Activated CD8-positive, alpha-beta T cell treated with anti-CD3 and anti-CD28 coated beads for 36 hours (primary cell): ENCODE results near the gene IFT122. TPM values are rescaled to one million over a fixed set of nuclear protein-coding genes. Genes with fewer than 3 reads are reported as not detected.
"Not testable (repeated sequence)": the region's sequence is repeated elsewhere in the genome, so short reads cannot be mapped to it uniquely, and the experiment has no call there.

Experiments
- ATAC-seq: fragments of 200-7000 bp; cut with Tn5 transposase; one replicate; pipeline ENCODE4 v1.10.0; 2021; ENCODE audit warnings: mild to moderate bottlenecking, moderate library complexity
- CTCF ChIA-PET: fragments of 350-600 bp; sonication (Branson Sonifier 250); formaldehyde crosslinking; loops from one replicate; lab custom pipeline; 2021; ENCODE audit warnings: antibody characterized with exemption; lab: Charles Lee
- POLR2A ChIA-PET: fragments of 350-600 bp; sonication (Branson Sonifier 250); formaldehyde crosslinking; loops from one replicate; lab custom pipeline; 2021; ENCODE audit warnings: antibody characterized with exemption; lab: Charles Lee
- DNase-seq: peaks from one replicate; pipeline ENCODE4 v3.0.0-alpha.2; 2020
- H3K27ac Mint-ChIP-seq: one replicate; pipeline ENCODE4 v1.8.0; 2021; ENCODE audit warnings: mild to moderate bottlenecking, mixed read lengths
- H3K27me3 Mint-ChIP-seq: one replicate; pipeline ENCODE4 v1.8.0; 2021; ENCODE audit warnings: mixed read lengths
- H3K36me3 Mint-ChIP-seq: one replicate; pipeline ENCODE4 v1.8.0; 2021; ENCODE audit warnings: low read depth, mixed read lengths
- H3K4me1 Mint-ChIP-seq: one replicate; pipeline ENCODE4 v1.8.0; 2021; ENCODE audit warnings: low read depth, mixed read lengths
- H3K4me3 Mint-ChIP-seq: one replicate; pipeline ENCODE4 v1.8.0; 2021; ENCODE audit warnings: mild to moderate bottlenecking, moderate library complexity, mixed read lengths
- H3K9me3 Mint-ChIP-seq: one replicate; pipeline ENCODE4 v1.8.0; 2021; ENCODE audit warnings: mixed read lengths
- intact Hi-C: fragments of 100-400 bp; cut with micrococcal nuclease; formaldehyde crosslinking; loops from one replicate; pipeline ENCODE4 v1.10.0; 2022
- total RNA-seq, 2 experiments: library from RNA; stranded (reverse); gene quantifications; one replicate each; pipeline ENCODE4 v1.2.3, GENCODE V29; 2021
- TF ChIP-seq, protein P1 (sequence below): fragments of 200-600 bp; IDR thresholded peaks from one replicate; pipeline ENCODE4 v1.8.0; 2022; ENCODE audit warnings: antibody characterized with exemption, mild to moderate bottlenecking

IFT122 gene, protein sequence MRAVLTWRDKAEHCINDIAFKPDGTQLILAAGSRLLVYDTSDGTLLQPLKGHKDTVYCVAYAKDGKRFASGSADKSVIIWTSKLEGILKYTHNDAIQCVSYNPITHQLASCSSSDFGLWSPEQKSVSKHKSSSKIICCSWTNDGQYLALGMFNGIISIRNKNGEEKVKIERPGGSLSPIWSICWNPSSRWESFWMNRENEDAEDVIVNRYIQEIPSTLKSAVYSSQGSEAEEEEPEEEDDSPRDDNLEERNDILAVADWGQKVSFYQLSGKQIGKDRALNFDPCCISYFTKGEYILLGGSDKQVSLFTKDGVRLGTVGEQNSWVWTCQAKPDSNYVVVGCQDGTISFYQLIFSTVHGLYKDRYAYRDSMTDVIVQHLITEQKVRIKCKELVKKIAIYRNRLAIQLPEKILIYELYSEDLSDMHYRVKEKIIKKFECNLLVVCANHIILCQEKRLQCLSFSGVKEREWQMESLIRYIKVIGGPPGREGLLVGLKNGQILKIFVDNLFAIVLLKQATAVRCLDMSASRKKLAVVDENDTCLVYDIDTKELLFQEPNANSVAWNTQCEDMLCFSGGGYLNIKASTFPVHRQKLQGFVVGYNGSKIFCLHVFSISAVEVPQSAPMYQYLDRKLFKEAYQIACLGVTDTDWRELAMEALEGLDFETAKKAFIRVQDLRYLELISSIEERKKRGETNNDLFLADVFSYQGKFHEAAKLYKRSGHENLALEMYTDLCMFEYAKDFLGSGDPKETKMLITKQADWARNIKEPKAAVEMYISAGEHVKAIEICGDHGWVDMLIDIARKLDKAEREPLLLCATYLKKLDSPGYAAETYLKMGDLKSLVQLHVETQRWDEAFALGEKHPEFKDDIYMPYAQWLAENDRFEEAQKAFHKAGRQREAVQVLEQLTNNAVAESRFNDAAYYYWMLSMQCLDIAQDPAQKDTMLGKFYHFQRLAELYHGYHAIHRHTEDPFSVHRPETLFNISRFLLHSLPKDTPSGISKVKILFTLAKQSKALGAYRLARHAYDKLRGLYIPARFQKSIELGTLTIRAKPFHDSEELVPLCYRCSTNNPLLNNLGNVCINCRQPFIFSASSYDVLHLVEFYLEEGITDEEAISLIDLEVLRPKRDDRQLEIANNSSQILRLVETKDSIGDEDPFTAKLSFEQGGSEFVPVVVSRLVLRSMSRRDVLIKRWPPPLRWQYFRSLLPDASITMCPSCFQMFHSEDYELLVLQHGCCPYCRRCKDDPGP
- 10 to 100 TPM; 18.9 to 20.4 TPM for total RNA-seq

DNA sequence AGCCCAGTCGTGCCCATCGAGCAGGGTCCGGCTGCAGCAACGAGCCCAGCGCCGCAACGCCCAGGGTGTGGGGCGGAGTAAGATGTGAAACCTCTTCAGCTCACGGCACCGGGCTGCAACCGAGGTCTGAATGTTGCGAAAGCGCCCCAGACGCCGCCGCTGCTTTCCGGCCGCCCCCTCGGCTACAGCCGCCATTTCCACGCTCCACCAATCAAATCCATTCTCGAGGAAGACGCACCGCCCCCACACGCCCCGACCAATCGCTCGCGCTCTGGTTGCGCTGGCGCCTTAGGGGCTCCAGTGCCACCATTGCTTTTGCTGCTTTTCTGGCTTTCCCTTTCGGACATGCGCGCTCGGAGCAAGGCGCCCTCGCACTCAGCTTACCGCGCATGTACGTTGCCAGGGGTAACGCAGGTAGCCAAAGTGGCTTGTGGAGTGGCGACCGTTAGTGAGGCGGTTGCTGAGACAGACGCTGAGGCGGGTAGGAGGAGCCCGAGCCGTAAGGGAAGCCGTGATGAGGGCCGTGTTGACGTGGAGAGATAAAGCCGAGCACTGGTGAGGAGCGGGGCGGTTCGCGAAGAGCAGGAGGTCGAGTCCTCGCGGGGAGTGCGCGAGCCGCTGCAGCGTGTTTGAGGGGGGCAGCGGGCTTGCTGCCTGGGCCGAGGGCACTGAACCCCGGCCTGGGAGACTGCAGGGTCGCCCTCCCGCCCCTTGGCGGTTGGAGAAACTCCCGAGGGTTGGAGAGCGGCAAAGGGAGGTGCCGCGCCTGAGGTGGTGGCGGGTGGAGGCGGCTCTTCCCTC is at the start of gene IFT122, which contains the start of gene MBD4:
IFT122 (plus strand) TSS at position 408 of the 801 bp plus-strand sequence; CDS start at position 515, 107 bp downstream.
MBD4 (minus strand) TSS at position 132 of the 801 bp plus-strand sequence; CDS start at position 17, 115 bp downstream.
- intact Hi-C loops = no loop called here
- H3K27ac Mint-ChIP-seq = peak within 1 kb of the TSS; percentile 89
- H3K36me3 Mint-ChIP-seq = peaks cover 22% of the 10 kb centered on the region
- peak; percentile 91 for ATAC-seq
- H3K9me3 Mint-ChIP-seq = no peaks in the 10 kb centered on the region
- TF ChIP-seq, protein P1, sequence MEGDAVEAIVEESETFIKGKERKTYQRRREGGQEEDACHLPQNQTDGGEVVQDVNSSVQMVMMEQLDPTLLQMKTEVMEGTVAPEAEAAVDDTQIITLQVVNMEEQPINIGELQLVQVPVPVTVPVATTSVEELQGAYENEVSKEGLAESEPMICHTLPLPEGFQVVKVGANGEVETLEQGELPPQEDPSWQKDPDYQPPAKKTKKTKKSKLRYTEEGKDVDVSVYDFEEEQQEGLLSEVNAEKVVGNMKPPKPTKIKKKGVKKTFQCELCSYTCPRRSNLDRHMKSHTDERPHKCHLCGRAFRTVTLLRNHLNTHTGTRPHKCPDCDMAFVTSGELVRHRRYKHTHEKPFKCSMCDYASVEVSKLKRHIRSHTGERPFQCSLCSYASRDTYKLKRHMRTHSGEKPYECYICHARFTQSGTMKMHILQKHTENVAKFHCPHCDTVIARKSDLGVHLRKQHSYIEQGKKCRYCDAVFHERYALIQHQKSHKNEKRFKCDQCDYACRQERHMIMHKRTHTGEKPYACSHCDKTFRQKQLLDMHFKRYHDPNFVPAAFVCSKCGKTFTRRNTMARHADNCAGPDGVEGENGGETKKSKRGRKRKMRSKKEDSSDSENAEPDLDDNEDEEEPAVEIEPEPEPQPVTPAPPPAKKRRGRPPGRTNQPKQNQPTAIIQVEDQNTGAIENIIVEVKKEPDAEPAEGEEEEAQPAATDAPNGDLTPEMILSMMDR = no peak
- H3K4me3 Mint-ChIP-seq = peak within 1 kb of the TSS; percentile 83
- ChIA-PET CTCF (interaction anchor here (1.7 to 2.8 kb wide), 4 partner anchors 11 to 57 kb away, joined by 4 to 11 read pairs (median 9); partner anchors contain the start of gene EFCAB12), POLR2A (interaction anchor here (1.0 to 4.7 kb wide), 11 partner anchors 8 to 452 kb away, joined by 3 to 35 read pairs (median 4); partner anchors contain the start of gene EFCAB12)
- H3K27me3 Mint-ChIP-seq = no peaks in the 10 kb centered on the region
- peak; percentile 99 for DNase-seq
- peaks cover 52% of the 10 kb centered on the region for H3K4me1 Mint-ChIP-seq

DNA sequence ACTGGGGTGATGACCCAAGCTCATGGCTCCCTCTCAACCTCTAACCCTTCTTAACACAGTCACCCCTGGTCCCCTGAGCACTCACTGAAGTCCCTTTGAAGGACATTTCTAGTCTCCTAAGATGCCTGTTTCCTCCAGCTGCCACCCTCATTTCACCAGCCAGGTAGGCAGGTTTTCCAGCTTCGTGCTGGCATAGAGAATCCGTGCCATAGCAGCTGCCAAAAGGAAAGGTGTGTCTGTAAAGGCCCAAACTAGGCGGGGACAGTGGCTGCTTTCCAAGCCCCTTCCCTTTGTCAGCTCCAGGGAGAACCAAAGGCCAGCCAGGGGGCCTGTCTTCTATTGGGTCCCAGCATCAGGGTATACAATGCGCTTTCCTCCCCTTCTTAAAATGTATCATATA is 48.4 kb upstream of the IFT122 start:
- CTCF ChIA-PET = interaction anchor here (1.3 to 2.1 kb wide), 2 partner anchors 8 kb away, joined by 4 to 5 read pairs; no protein-coding TSS in a partner anchor
- H3K27me3 Mint-ChIP-seq, H3K4me3 Mint-ChIP-seq, DNase-seq, H3K27ac Mint-ChIP-seq, H3K4me1 Mint-ChIP-seq, intact Hi-C loops, H3K9me3 Mint-ChIP-seq, ATAC-seq: not testable (repeated sequence)
- POLR2A ChIA-PET = interaction anchor here (0.6 to 1.8 kb wide), 2 partner anchors 8 to 75 kb away, joined by 3 to 4 read pairs; a partner anchor contains a TSS
- H3K36me3 Mint-ChIP-seq = peaks cover 47% of the 10 kb centered on the region

DNA sequence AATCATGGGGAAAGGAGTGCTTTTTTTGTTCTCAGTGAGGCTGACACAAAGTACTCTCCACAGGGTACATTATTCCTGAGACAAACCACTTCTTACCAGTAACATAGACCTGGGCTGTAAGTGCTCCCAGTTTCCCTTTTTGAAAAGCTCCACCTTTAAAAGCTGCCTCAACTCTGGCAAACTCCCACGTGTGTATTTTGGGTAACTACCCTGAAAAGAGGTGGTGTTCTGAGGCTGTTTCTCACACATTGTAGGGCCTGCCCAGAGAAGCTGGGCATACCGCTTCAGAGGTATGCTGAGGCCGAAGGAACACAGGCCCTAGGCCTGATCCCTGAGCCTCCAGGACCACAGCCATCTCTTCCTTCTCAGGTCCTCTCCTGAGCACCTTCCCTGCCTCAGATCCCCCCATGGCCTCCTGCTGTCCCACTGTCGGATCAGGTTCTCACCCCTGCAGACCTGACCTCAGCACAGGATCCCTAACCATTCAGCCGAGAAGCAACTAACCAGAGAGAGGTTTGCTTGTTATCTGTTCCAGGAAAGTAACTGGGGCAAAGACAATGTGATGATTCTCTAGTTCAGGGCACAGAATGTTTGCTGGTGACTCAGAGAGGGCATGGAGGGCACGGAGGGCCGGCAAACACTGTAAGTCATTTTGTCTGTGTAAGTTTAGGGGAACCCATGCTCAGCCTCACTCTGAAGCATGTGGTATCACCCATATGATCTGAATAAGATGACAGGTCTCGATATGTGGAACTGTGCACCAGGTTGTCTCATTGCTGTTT is 47.7 kb upstream of the IFT122 start:
- H3K27me3 Mint-ChIP-seq, ATAC-seq, POLR2A ChIA-PET, DNase-seq, H3K4me3 Mint-ChIP-seq, H3K9me3 Mint-ChIP-seq, intact Hi-C loops, H3K27ac Mint-ChIP-seq: not testable (repeated sequence)
- Mint-ChIP-seq H3K4me1 (peaks cover 16% of the 10 kb centered on the region), H3K36me3 (peaks cover 42% of the 10 kb centered on the region)
- CTCF ChIA-PET = interaction anchor here (1.3 to 2.1 kb wide), 2 partner anchors 8 to 9 kb away, joined by 4 to 5 read pairs; no protein-coding TSS in a partner anchor

DNA sequence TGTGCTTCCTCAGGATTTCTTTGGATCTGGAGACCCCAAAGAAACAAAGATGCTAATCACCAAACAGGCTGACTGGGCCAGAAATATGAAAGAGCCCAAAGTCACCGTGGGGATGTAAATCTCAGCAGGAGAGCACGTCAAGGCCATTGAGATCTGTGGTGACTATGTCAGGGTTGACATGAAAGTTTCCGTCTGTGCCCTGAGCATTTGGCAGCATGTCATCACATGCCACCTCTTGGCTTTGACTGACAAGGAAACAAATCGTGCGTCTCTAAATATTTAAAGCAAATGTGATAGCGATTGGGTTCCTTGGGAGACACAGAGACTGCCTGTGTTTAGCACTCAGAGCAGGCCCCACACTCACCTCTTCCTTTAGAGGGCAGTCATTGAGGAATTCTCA is 46.8 kb upstream of the IFT122 start:
- ATAC-seq (no peak), DNase-seq (no peak)
- ChIA-PET CTCF (no interaction called here), POLR2A (no interaction called here)
- peaks cover 38% of the 10 kb centered on the region for H3K36me3 Mint-ChIP-seq
- intact Hi-C loops = no loop called here
- TF ChIP-seq, protein P1 = no peak
- H3K27ac Mint-ChIP-seq = no peak overlapping the region
- no peaks in the 10 kb centered on the region for H3K27me3 Mint-ChIP-seq
- H3K9me3 Mint-ChIP-seq = no peaks in the 10 kb centered on the region
- H3K4me1 Mint-ChIP-seq = peaks cover 25% of the 10 kb centered on the region
- no peak overlapping the region for H3K4me3 Mint-ChIP-seq

DNA sequence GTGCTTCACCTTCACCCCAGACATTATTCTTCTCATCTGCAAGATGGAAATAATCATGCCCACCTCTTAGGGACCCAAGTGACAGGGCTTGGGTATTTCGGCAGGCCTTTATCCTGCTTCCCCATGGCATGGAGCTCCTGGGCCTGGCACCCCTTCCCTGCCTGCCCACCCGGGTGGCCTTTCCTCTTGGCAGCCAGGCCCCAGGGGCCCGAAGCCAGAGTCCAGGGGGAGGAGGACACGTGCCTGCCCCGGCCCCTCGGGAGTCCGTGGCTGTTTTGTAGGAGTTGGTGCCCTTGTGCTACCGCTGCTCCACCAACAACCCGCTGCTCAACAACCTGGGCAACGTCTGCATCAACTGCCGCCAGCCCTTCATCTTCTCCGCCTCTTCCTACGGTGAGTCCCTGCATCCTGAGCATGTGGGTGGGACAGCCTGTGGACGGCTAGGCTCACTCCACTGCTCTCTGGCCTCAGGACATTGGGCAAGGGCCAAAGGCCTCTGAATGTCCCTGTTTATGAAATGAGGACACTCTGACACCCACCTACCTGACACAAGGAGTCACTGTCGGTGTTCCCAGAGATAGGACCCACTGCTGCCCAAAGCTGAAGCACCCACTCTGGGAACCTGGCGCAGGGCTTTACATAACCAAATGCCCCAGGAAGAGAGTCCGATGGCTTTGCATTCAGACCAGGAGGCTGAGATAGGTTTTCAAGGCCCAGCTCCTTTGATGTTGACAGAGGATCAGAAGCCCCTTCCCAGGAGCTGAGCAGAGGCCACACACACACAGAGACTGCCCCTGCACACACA is 46.1 kb upstream of the IFT122 start:
- peaks cover 42% of the 10 kb centered on the region for H3K36me3 Mint-ChIP-seq
- POLR2A ChIA-PET, H3K27ac Mint-ChIP-seq, H3K27me3 Mint-ChIP-seq, CTCF ChIA-PET, intact Hi-C loops, H3K4me3 Mint-ChIP-seq, DNase-seq, ATAC-seq, H3K9me3 Mint-ChIP-seq: not testable (repeated sequence)
- peaks cover 29% of the 10 kb centered on the region for H3K4me1 Mint-ChIP-seq
